ENCODE measurements around the gene DERL3.

DNA sequence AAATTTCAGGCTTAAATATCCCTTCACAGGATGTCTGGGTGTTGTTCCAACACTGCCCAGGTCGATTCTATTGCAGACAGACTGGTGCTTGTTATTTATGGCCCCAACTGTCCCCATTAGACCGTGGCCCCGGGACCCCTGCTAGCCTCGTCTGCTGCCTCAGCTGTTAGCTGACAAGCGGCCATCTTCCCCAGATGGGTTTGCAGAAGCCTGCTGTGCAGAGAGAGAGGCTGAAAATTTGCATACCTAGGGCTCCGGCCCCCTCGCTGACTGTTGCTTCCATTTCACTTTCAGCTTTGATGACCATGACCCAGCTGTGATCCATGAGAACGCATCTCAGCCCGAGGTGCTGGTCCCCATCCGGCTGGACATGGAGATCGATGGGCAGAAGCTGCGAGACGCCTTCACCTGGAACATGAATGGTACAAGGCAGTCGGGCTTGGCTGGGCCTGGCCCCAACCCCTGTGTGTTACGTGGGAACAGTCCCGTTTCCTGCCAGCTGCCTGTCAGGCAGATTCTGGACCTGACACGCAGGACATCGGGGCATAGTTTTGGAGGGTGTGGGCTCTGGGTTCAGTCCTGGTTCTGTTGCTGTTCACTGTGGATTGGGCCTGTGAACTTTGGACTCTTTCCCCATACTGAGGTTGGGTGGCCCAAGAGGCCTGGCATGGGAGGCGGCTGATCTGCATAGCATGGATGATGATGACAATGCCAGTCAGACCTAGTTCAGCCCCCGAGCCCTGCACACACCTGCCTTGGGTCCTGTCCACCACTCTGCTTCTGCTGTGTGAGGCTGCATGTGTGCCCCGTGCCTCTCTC lies 35.6 kb downstream of the DERL3 start:
- no peak for TF ChIP-seq EZH2 (IDR thresholded peaks at IDR 0.05; ENCODE audit: borderline replicate concordance, insufficient read depth, low read depth, low read length, poor library complexity, severe bottlenecking)
- TF ChIP-seq, protein P1, sequence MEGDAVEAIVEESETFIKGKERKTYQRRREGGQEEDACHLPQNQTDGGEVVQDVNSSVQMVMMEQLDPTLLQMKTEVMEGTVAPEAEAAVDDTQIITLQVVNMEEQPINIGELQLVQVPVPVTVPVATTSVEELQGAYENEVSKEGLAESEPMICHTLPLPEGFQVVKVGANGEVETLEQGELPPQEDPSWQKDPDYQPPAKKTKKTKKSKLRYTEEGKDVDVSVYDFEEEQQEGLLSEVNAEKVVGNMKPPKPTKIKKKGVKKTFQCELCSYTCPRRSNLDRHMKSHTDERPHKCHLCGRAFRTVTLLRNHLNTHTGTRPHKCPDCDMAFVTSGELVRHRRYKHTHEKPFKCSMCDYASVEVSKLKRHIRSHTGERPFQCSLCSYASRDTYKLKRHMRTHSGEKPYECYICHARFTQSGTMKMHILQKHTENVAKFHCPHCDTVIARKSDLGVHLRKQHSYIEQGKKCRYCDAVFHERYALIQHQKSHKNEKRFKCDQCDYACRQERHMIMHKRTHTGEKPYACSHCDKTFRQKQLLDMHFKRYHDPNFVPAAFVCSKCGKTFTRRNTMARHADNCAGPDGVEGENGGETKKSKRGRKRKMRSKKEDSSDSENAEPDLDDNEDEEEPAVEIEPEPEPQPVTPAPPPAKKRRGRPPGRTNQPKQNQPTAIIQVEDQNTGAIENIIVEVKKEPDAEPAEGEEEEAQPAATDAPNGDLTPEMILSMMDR (IDR thresholded peaks at IDR 0.05), result no peak

All from B cell (primary cell).